ENCODE data around the gene EML1.

Gene EML1

DNA sequence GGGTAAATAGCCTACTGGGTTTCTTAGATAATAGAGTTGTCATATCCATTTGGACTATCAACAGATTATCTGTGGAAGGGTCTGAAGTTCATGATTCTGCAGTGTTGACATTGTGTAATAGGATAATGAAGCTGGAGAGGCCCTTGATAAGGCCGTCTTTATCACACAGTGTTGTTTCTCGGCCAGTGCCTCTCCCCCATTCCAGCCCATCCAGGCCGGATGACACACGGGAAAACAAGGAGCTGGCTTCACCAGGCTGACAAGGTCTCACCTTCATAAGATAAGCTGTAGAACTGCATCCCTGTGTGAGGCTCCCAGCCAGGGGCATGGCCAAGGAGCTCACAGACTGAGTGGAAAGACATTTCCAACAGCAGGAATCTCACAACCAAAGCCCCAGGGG is 8.7 kb upstream of the EML1 start:
- Histone ChIP-seq H3K27ac (replicated peaks) (no peak overlapping the region), H3K4me3 (replicated peaks; ENCODE audit: insufficient read depth, low read length) (no peak overlapping the region), H3K27me3 (ENCODE audit: insufficient read depth, poor library complexity, severe bottlenecking) (peaks cover 2% of the 10 kb centered on the region)
- DNase-seq (ENCODE audit: low read depth in 1 of 2, low spot score in 1 of 2) = no peak
- no peak for TF ChIP-seq REST (IDR thresholded peaks at IDR 0.05; ENCODE audit: insufficient replicate concordance, low read depth)
- no peak for TF ChIP-seq POLR2AphosphoS5 (IDR thresholded peaks at IDR 0.05; ENCODE audit: low read depth)
- TF ChIP-seq, protein P1, sequence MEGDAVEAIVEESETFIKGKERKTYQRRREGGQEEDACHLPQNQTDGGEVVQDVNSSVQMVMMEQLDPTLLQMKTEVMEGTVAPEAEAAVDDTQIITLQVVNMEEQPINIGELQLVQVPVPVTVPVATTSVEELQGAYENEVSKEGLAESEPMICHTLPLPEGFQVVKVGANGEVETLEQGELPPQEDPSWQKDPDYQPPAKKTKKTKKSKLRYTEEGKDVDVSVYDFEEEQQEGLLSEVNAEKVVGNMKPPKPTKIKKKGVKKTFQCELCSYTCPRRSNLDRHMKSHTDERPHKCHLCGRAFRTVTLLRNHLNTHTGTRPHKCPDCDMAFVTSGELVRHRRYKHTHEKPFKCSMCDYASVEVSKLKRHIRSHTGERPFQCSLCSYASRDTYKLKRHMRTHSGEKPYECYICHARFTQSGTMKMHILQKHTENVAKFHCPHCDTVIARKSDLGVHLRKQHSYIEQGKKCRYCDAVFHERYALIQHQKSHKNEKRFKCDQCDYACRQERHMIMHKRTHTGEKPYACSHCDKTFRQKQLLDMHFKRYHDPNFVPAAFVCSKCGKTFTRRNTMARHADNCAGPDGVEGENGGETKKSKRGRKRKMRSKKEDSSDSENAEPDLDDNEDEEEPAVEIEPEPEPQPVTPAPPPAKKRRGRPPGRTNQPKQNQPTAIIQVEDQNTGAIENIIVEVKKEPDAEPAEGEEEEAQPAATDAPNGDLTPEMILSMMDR (IDR thresholded peaks at IDR 0.05; ENCODE audit: insufficient read depth, low read length) = no peak
- TF ChIP-seq SPI1 (IDR thresholded peaks at IDR 0.05; ENCODE audit: borderline replicate concordance, low read depth) = no peak
- no peak for TF ChIP-seq GABPA (IDR thresholded peaks at IDR 0.05; ENCODE audit: low read depth)

DNA sequence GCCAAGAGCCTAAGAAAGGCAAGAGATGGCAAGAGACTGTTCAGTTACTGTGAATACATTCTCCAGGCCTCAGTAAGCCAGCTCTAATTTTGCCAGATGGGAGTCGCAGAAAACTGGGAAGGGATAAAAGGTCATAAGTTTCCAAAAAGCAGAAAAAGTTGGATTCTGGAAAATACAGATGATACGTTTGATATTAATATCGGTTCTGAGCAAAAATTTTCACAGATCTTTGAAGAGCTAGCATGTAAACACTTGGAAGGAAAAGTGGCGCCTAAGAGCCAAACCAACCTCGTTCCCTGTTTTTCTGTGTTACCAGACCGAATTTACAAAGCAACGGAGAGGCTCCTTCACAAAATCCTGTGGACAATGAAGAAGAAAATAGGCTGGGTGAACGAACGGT is 7.8 kb upstream of the EML1 start:
- H3K27me3 ChIP-seq (ENCODE audit: insufficient read depth, poor library complexity, severe bottlenecking) = peaks cover 3% of the 10 kb centered on the region

DNA sequence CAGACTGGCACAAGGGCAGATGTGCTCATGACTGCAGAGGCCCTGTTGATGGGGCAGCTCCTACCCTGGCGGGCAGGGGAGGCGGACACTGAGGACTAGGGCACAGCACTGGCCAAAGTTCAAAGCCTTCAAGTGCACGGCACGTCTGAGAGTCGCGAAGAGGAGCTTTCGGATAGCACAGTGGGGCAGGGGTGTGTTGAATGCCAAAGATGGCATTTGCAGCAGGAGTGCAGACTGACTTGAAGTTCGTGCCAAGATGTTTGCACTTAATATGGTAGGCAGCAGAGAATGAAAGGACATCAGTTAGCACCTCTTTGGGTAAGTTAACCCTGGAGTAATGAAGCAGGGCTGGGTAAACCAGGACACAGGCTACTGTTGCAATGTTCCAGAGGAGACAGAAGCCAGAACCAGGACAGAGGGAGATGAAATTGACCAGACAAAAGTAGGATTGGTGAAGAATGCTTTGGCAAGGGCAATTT is 6.7 kb upstream of the EML1 start:
- no peak for TF ChIP-seq REST (IDR thresholded peaks at IDR 0.05; ENCODE audit: insufficient replicate concordance, low read depth)
- no peak for TF ChIP-seq SPI1 (IDR thresholded peaks at IDR 0.05; ENCODE audit: borderline replicate concordance, low read depth)
- no peak for TF ChIP-seq GABPA (IDR thresholded peaks at IDR 0.05; ENCODE audit: low read depth)
- no peak for TF ChIP-seq POLR2AphosphoS5 (IDR thresholded peaks at IDR 0.05; ENCODE audit: low read depth)
- TF ChIP-seq, protein P1 (IDR thresholded peaks at IDR 0.05; ENCODE audit: insufficient read depth, low read length) = no peak
- no peak for DNase-seq (ENCODE audit: low read depth in 1 of 2, low spot score in 1 of 2)
- Histone ChIP-seq H3K27ac (replicated peaks) (no peak overlapping the region), H3K4me3 (replicated peaks; ENCODE audit: insufficient read depth, low read length) (no peak overlapping the region), H3K27me3 (ENCODE audit: insufficient read depth, poor library complexity, severe bottlenecking) (peaks cover 8% of the 10 kb centered on the region)

More for the DNA sequence above, 7.8 kb upstream of the EML1 start:
- Histone ChIP-seq H3K4me3 (replicated peaks; ENCODE audit: insufficient read depth, low read length) (no peak overlapping the region), H3K27ac (replicated peaks) (no peak overlapping the region)
- TF ChIP-seq POLR2AphosphoS5 (IDR thresholded peaks at IDR 0.05; ENCODE audit: low read depth) (no peak), GABPA (IDR thresholded peaks at IDR 0.05; ENCODE audit: low read depth) (no peak), REST (IDR thresholded peaks at IDR 0.05; ENCODE audit: insufficient replicate concordance, low read depth) (no peak), SPI1 (IDR thresholded peaks at IDR 0.05; ENCODE audit: borderline replicate concordance, low read depth) (no peak)
- TF ChIP-seq, protein P1 (IDR thresholded peaks at IDR 0.05; ENCODE audit: insufficient read depth, low read length) = no peak
- DNase-seq (ENCODE audit: low read depth in 1 of 2, low spot score in 1 of 2) = no peak
